H1 (cell line): ENCODE data around the gene TLE4. TPM values are rescaled to one million over a fixed set of nuclear protein-coding genes. Genes with fewer than 3 reads are reported as not detected.

Source experiments
- CTCF ChIA-PET: fragments of 300-600 bp; sonication (Branson Sonifier 250); formaldehyde crosslinking; loops from one replicate; lab custom pipeline; 2021; ENCODE audit not compliant: partially characterized antibody; lab: Charles Lee
- POLR2A ChIA-PET: fragments of 300-600 bp; sonication (Branson Sonifier 250); formaldehyde crosslinking; loops from one replicate; lab custom pipeline; 2021; ENCODE audit warnings: inconsistent platforms; ENCODE audit not compliant: partially characterized antibody; lab: Charles Lee
- DNase-seq, 2 experiments: peaks; one replicate each; pipeline versions ENCODE4 v3.0.0 to v3.0.0-alpha.2; 2010 to 2022; ENCODE audit warnings: low spot score in 2 of 2, low read depth in 1 of 2, mixed read lengths in 1 of 2
- FAIRE-seq: peaks from 2 replicates; lab custom pipeline; 2011; peaks lifted over from hg19 to GRCh38; lab: Jason Lieb, UNC
- H2AFZ ChIP-seq: 2 replicates; pipeline ENCODE4 v1.8.1; 2012; ENCODE audit warnings: low read length, inconsistent platforms
- H2AK5ac ChIP-seq: 2 replicates; pipeline ENCODE4 v1.6.1; 2013; ENCODE audit warnings: low read depth, low read length
- H2BK120ac ChIP-seq: replicated peaks from 2 replicates; pipeline ENCODE3; 2013; ENCODE audit warnings: low read depth, low read length, inconsistent platforms
- H2BK12ac ChIP-seq: 2 replicates; pipeline ENCODE4 v1.6.1; 2013; ENCODE audit warnings: low read depth, low read length
- H2BK15ac ChIP-seq: 2 replicates; pipeline ENCODE4 v1.6.1; 2013; ENCODE audit warnings: low read length
- H2BK20ac ChIP-seq: 2 replicates; pipeline ENCODE4 v1.6.1; 2013; ENCODE audit warnings: low read length
- H2BK5ac ChIP-seq: 2 replicates; pipeline ENCODE4 v1.6.1; 2013; ENCODE audit warnings: low read depth, low read length
- H3K14ac ChIP-seq: 2 replicates; pipeline ENCODE4 v1.6.1; 2013; ENCODE audit warnings: inconsistent platforms; ENCODE audit not compliant: insufficient read length
- H3K18ac ChIP-seq: 2 replicates; pipeline ENCODE4 v1.6.1; 2013; ENCODE audit warnings: low read length; ENCODE audit errors: extremely low read depth
- H3K23ac ChIP-seq: 2 replicates; pipeline ENCODE4 v1.6.1; 2013; ENCODE audit warnings: inconsistent platforms; ENCODE audit not compliant: insufficient read length
- H3K23me2 ChIP-seq: 2 replicates; pipeline ENCODE4 v1.6.1; 2013; ENCODE audit warnings: low read depth, low read length
- H3K27ac ChIP-seq: 2 replicates; pipeline ENCODE4 v1.6.1; 2011; ENCODE audit warnings: low read depth, low read length, inconsistent platforms
- H3K27me3 ChIP-seq, 4 experiments: replicated peaks in 1 of 4; 1 replicate in 1 of 4; 2 replicates in 3 of 4; pipeline versions ENCODE4 v1.6.1 to v1.8.1; 2011 to 2013; ENCODE audit warnings: low read length in 3 of 4, mild to moderate bottlenecking in 3 of 4, inconsistent platforms in 2 of 4, mixed read lengths in 2 of 4, moderate library complexity in 1 of 4; ENCODE audit not compliant: control insufficient read depth in 3 of 4, insufficient read depth in 3 of 4; ENCODE audit errors: extremely low read depth in 1 of 4
- H3K36me3 ChIP-seq, 4 experiments: 2 replicates each; pipeline versions ENCODE4 v1.6.1 to v1.8.1; 2011 to 2013; ENCODE audit warnings: mild to moderate bottlenecking in 4 of 4, low read length in 3 of 4, moderate library complexity in 2 of 4, control low read depth in 1 of 4, inconsistent platforms in 1 of 4; ENCODE audit not compliant: insufficient read depth in 4 of 4, control insufficient read depth in 2 of 4
- H3K4ac ChIP-seq: replicated peaks from 2 replicates; pipeline ENCODE3; 2013; ENCODE audit warnings: low read length, low read depth, mixed read lengths, inconsistent platforms; ENCODE audit not compliant: insufficient read length
- H3K4me1 ChIP-seq, 4 experiments: replicated peaks in 1 of 4; 1 replicate in 1 of 4; 2 replicates in 3 of 4; pipeline versions ENCODE4 v1.6.1 to v1.8.1; 2011 to 2013; ENCODE audit warnings: low read length in 3 of 4, inconsistent platforms in 2 of 4, mixed read lengths in 1 of 4; ENCODE audit not compliant: insufficient read depth in 4 of 4, control insufficient read depth in 3 of 4
- H3K4me2 ChIP-seq, 2 experiments: 2 replicates each; pipeline versions ENCODE4 v1.6.1 to v1.8.1; 2011 to 2013; ENCODE audit warnings: low read depth in 2 of 2, low read length in 2 of 2, control low read depth in 1 of 2, inconsistent platforms in 1 of 2, mild to moderate bottlenecking in 1 of 2; ENCODE audit not compliant: insufficient read depth in 1 of 2
- H3K4me3 ChIP-seq, 4 experiments: fragments of 200-600, 300-600 bp in 1 of 4; sonication (generic), shearing (Covaris generic), sonication (Bioruptor Twin) in 1 of 4; 2 replicates each; pipeline versions ENCODE4 v1.5.1 to v1.8.1; 2011 to 2016; ENCODE audit warnings: low read length in 4 of 4, low read depth in 3 of 4, control low read depth in 2 of 4, inconsistent platforms in 2 of 4, mild to moderate bottlenecking in 2 of 4, mixed read lengths in 1 of 4, moderate library complexity in 1 of 4; ENCODE audit not compliant: insufficient read depth in 2 of 4; ENCODE audit errors: extremely low read depth in 1 of 4
- H3K56ac ChIP-seq: replicated peaks from 2 replicates; pipeline ENCODE3; 2013; ENCODE audit warnings: low read depth, mild to moderate bottlenecking, mixed read lengths, low read length, inconsistent platforms; ENCODE audit not compliant: insufficient read length
- H3K79me1 ChIP-seq: 2 replicates; pipeline ENCODE4 v1.6.1; 2013; ENCODE audit warnings: low read depth, low read length, control low read depth
- H3K79me2 ChIP-seq, 2 experiments: 2 replicates each; pipeline versions ENCODE4 v1.6.1 to v1.8.1; 2012 to 2013; ENCODE audit warnings: low read length in 2 of 2, mild to moderate bottlenecking in 2 of 2, inconsistent platforms in 1 of 2; ENCODE audit not compliant: insufficient read depth in 2 of 2, control insufficient read depth in 1 of 2
- H3K9ac ChIP-seq, 4 experiments: replicated peaks in 1 of 4; 1 replicate in 1 of 4; 2 replicates in 3 of 4; pipeline versions ENCODE4 v1.6.1 to v1.8.1; 2011 to 2013; ENCODE audit warnings: low read depth in 3 of 4, low read length in 3 of 4, control low read depth in 2 of 4, mild to moderate bottlenecking in 2 of 4, moderate library complexity in 2 of 4, inconsistent platforms in 1 of 4; ENCODE audit errors: extremely low read depth in 1 of 4
- H3K9me3 ChIP-seq, 2 experiments: 2 replicates each; pipeline versions ENCODE4 v1.6.1 to v1.8.1; 2012 to 2013; ENCODE audit warnings: mild to moderate bottlenecking in 2 of 2, moderate library complexity in 2 of 2, control low read depth in 1 of 2, inconsistent platforms in 1 of 2, low read depth in 1 of 2, low read length in 1 of 2, mixed read lengths in 1 of 2; ENCODE audit not compliant: insufficient read depth in 2 of 2
- H4K20me1 ChIP-seq, 2 experiments: replicated peaks in 1 of 2; 2 replicates each; pipeline versions ENCODE3 to v1.8.1; 2011 to 2013; ENCODE audit warnings: inconsistent platforms in 2 of 2, low read length in 2 of 2, mild to moderate bottlenecking in 1 of 2; ENCODE audit not compliant: insufficient read depth in 2 of 2, control insufficient read depth in 1 of 2
- H4K5ac ChIP-seq: 2 replicates; pipeline ENCODE4 v1.6.1; 2013; ENCODE audit warnings: low read length, low read depth, mixed read lengths, inconsistent platforms; ENCODE audit not compliant: insufficient read length
- H4K8ac ChIP-seq: 2 replicates; pipeline ENCODE4 v1.8.0; 2013; ENCODE audit warnings: mild to moderate bottlenecking, moderate library complexity, low read length, inconsistent platforms; ENCODE audit not compliant: insufficient read depth; ENCODE audit errors: extremely low read depth
- H4K91ac ChIP-seq: replicated peaks from 2 replicates; pipeline ENCODE3; 2013; ENCODE audit warnings: low read length, mixed read lengths, inconsistent platforms; ENCODE audit not compliant: insufficient read length
- HDAC2 ChIP-seq, 2 experiments: fragments of 300-600 bp in 1 of 2; sonication (generic) in 1 of 2; IDR thresholded peaks; 2 replicates each; pipeline ENCODE4 v1.6.1; 2011 to 2012; ENCODE audit warnings: low read depth in 2 of 2, low read length in 2 of 2, mild to moderate bottlenecking in 2 of 2, moderate library complexity in 2 of 2, borderline replicate concordance in 1 of 2, inconsistent platforms in 1 of 2
- HDAC6 ChIP-seq: IDR thresholded peaks from one replicate; pipeline ENCODE4 v1.7.1; 2012; ENCODE audit warnings: low read depth, mild to moderate bottlenecking, inconsistent platforms, low read length, moderate library complexity
- KDM1A ChIP-seq: fragments of 200-600, 300-600 bp; sonication (generic); IDR thresholded peaks from 2 replicates; pipeline ENCODE4 v1.7.1; 2016; ENCODE audit warnings: mild to moderate bottlenecking, low read length, borderline replicate concordance
- RAD21 ChIP-seq, 2 experiments: IDR thresholded peaks in 1 of 2; conservative IDR thresholded peaks in 1 of 2; 2 replicates each; pipeline ENCODE4 v1.6.1; 2011; ENCODE audit warnings: low read depth in 2 of 2, low read length in 2 of 2, improper control_type of control experiment in 1 of 2, inconsistent platforms in 1 of 2, mild to moderate bottlenecking in 1 of 2, moderate library complexity in 1 of 2
- RFX5 ChIP-seq: IDR thresholded peaks from 2 replicates; pipeline ENCODE4 v1.6.1; 2011; ENCODE audit warnings: low read depth, low read length, improper control_type of control experiment, borderline replicate concordance
- TCF12 ChIP-seq: IDR thresholded peaks from 2 replicates; pipeline ENCODE4 v1.6.1; 2011; ENCODE audit warnings: low read depth, mild to moderate bottlenecking, low read length
- WGBS, 2 experiments: shearing (Covaris generic) in 1 of 2; methylation state at CpG; one replicate each; pipeline versions ENCODE4 v1.1.6 to v1.1.7; 2013 to 2015; ENCODE audit warnings: low lambda C conversion rate in 2 of 2, mixed read lengths in 2 of 2, inconsistent platforms in 1 of 2, low coverage in 1 of 2, missing lambda C conversion rate in 1 of 2; ENCODE audit not compliant: insufficient replicate concordance in 2 of 2, insufficient coverage in 1 of 2, insufficient read length in 1 of 2; ENCODE audit errors: extremely low coverage in 1 of 2, missing lambda C conversion rate in 1 of 2; 5-methylcytosine and 5-hydroxymethylcytosine counted together
- polyA plus RNA-seq, 7 experiments: library from polyadenylated mRNA; depleted of rRNA in 3 of 7; stranded (reverse) in 5 of 7; unstranded in 2 of 7; fragments of >200 nt in 5 of 7; fragments of 200-250 nt in 2 of 7; gene quantifications; 1 replicate in 5 of 7; 2 replicates in 1 of 7; 4 replicates in 1 of 7; pipeline versions ENCODE4 v1.2.1 to v1.2.3, GENCODE V29; 2011 to 2013; ENCODE audit warnings: missing spikeins in 2 of 7, mixed read lengths in 2 of 7
- total RNA-seq: library from RNA; stranded (reverse); fragmentation: NEBNext Ultra II Directional; extraction: Animal tissue kit (Norgen Biotek cat#: 25700); gene quantifications from 2 replicates; pipeline ENCODE4 v1.2.1, GENCODE V29; 2021
- TF ChIP-seq, protein P1 (sequence below), 3 experiments: IDR thresholded peaks; 1 replicate in 2 of 3; 2 replicates in 1 of 3; pipeline versions ENCODE4 v1.5.1 to v1.6.1; 2011; ENCODE audit warnings: low read length in 3 of 3, mild to moderate bottlenecking in 3 of 3, inconsistent platforms in 2 of 3, low read depth in 1 of 3, moderate library complexity in 1 of 3; ENCODE audit not compliant: insufficient read depth in 1 of 3; ENCODE audit errors: control extremely low read depth in 1 of 3
- TF ChIP-seq, protein P2 (sequence below): IDR thresholded peaks from 2 replicates; pipeline ENCODE4 v1.6.1; 2011; ENCODE audit warnings: low read depth, mild to moderate bottlenecking, low read length; ENCODE audit not compliant: insufficient read depth
- TF ChIP-seq, protein P3 (sequence below): IDR thresholded peaks from 2 replicates; pipeline ENCODE4 v1.6.1; 2012; ENCODE audit warnings: inconsistent platforms

TLE4 gene
- total and polyA plus RNA-seq, 2 of the 8 experiments (the other 6 are each of a cell fraction or from before 2014, with no cell fraction given), result 32.4 to 36.9 TPM

DNA sequence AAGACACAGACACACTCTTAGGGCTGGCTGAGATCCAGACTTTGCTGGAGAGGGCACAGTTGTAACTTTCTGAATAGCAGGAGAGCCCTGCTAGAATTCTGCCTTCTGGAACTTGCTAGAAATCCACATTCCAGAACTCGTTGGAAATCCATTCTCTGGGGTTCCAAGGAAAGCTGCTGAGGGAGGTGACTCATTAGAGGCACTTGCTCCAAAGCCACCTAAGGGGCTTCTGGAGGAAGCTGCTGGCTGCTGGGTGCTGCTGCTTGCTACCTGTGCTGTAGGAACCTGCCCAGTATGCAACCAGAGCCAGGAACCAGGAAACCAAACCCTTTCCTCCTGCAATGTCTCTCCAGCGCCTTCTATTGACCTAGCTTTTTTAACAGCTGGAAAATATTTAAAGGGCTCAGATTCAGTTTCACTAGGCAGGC, 4.1 kb upstream of the TLE4 start:
- POLR2A ChIA-PET, result no interaction called here
- Histone ChIP-seq H3K27me3 (no peaks in the 10 kb centered on the region), H2BK20ac (no peak overlapping the region), H3K79me1 (no peaks in the 10 kb centered on the region), H3K23me2 (peaks cover 4% of the 10 kb centered on the region; the same call in 1 of the 2 replicates), H3K4me3 (no peak overlapping the region), H4K5ac (no peak overlapping the region), H3K4ac (no peak overlapping the region), H2BK120ac (no peak overlapping the region), H3K9ac (no peak overlapping the region), H2AFZ (no peak overlapping the region), H3K23ac (no peak overlapping the region), H3K36me3 (no peaks in the 10 kb centered on the region), H3K18ac (no peak overlapping the region), H3K9me3 (no peaks in the 10 kb centered on the region), H3K27ac (no peak overlapping the region), H2BK15ac (no peak overlapping the region), H3K79me2 (no peaks in the 10 kb centered on the region), H2BK5ac (no peak overlapping the region), H4K91ac (no peak overlapping the region), H3K4me2 (no peak overlapping the region), H4K20me1 (no peaks in the 10 kb centered on the region), H2AK5ac (no peak overlapping the region), H2BK12ac (no peak overlapping the region), H3K56ac (no peak overlapping the region), H3K14ac (no peak overlapping the region), H4K8ac (no peak overlapping the region), H3K4me1 (peaks cover 0 to 3% (median 0%) of the 10 kb centered on the region in 4 experiments; a peak in 1 of 7 replicates)
- DNase-seq (no peak), FAIRE-seq (no peak)
- whole genome bisulfite sequencing, 2 experiments, result 84% methylated on average over 2 of the region's 2 CpGs; no CpG with 5 or more reads in 1 of the 2 experiments
- CTCF ChIA-PET, result interaction anchor here (1.0 to 1.8 kb wide), 7 partner anchors 12 to 97 kb away, joined by 3 to 7 read pairs (median 4); no protein-coding TSS in a partner anchor
- no peak for TF ChIP-seq TCF12
- TF ChIP-seq HDAC2 (IDR thresholded peaks at IDR 0.05; ENCODE audit: borderline replicate concordance in 1 of 2, low read depth in 2 of 2, low read length in 2 of 2), result no peak
- TF ChIP-seq, protein P1, sequence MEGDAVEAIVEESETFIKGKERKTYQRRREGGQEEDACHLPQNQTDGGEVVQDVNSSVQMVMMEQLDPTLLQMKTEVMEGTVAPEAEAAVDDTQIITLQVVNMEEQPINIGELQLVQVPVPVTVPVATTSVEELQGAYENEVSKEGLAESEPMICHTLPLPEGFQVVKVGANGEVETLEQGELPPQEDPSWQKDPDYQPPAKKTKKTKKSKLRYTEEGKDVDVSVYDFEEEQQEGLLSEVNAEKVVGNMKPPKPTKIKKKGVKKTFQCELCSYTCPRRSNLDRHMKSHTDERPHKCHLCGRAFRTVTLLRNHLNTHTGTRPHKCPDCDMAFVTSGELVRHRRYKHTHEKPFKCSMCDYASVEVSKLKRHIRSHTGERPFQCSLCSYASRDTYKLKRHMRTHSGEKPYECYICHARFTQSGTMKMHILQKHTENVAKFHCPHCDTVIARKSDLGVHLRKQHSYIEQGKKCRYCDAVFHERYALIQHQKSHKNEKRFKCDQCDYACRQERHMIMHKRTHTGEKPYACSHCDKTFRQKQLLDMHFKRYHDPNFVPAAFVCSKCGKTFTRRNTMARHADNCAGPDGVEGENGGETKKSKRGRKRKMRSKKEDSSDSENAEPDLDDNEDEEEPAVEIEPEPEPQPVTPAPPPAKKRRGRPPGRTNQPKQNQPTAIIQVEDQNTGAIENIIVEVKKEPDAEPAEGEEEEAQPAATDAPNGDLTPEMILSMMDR (IDR thresholded peaks at IDR 0.05; ENCODE audit: control extremely low read depth in 1 of 3, insufficient read depth in 1 of 3, low read depth in 1 of 3, low read length in 3 of 3), result peak in 2 of 3 experiments; percentile 22 to 25; a peak in 2 of 4 replicates
- TF ChIP-seq, protein P2, sequence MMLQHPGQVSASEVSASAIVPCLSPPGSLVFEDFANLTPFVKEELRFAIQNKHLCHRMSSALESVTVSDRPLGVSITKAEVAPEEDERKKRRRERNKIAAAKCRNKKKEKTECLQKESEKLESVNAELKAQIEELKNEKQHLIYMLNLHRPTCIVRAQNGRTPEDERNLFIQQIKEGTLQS, result no peak
- peak; percentile 50 to 54; a peak in 3 of 4 replicates for TF ChIP-seq RAD21 (IDR thresholded peaks at IDR 0.05 in 1 of 2, conservative IDR thresholded peaks at IDR 0.05 in 1 of 2; ENCODE audit: low read depth in 2 of 2, low read length in 2 of 2)
- TF ChIP-seq, protein P3, sequence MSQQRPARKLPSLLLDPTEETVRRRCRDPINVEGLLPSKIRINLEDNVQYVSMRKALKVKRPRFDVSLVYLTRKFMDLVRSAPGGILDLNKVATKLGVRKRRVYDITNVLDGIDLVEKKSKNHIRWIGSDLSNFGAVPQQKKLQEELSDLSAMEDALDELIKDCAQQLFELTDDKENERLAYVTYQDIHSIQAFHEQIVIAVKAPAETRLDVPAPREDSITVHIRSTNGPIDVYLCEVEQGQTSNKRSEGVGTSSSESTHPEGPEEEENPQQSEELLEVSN, result no peak
- no peak for TF ChIP-seq RFX5
- no peak for TF ChIP-seq HDAC6
- no peak for TF ChIP-seq KDM1A
